GM18951 (cell line): ENCODE data around the gene CEP120.

Experiments
- POLR2A ChIP-seq: IDR thresholded peaks from 4 replicates; pipeline ENCODE4 v1.6.1; 2011; ENCODE audit warnings: mild to moderate bottlenecking; ENCODE audit not compliant: insufficient read length, insufficient read depth; ENCODE audit errors: extremely low read depth
- in situ Hi-C: fragments of 300-500 bp; cut with MboI; formaldehyde crosslinking; loops from one replicate; pipeline ENCODE4 v1.12.0; 2022; ENCODE audit warnings: low sequenced_read_pairs, mixed read lengths, inconsistent platforms; ENCODE audit not compliant: unreplicated experiment

Gene CEP120

GRCh38 chr5:123429221-123429954 is 6.2 kb upstream of the CEP120 start:
- in situ Hi-C loops, result no loop called here
- no peak for TF ChIP-seq POLR2A

- in situ Hi-C loops, result no loop called here
- TF ChIP-seq POLR2A, result no peak
Observed at GRCh38 chr5:123428521-123429220, 5.5 kb upstream of the CEP120 start.

GRCh38 chr5:123427281-123427680 is 4.1 kb upstream of the CEP120 start:
- in situ Hi-C loops, result no loop called here
- no peak for TF ChIP-seq POLR2A

GRCh38 chr5:123425431-123425830 is 2.2 kb upstream of the CEP120 start:
- TF ChIP-seq POLR2A, result no peak
- in situ Hi-C loops, result no loop called here

GRCh38 chr5:123422433-123423277 is 548 bp downstream of the CEP120 start:
- in situ Hi-C loops, result loop anchor here (25.0 kb wide), 1 partner anchor 190 kb away; no protein-coding TSS in a partner anchor
- no peak for TF ChIP-seq POLR2A

GRCh38 chr5:123421773-123422172 is 1.4 kb downstream of the CEP120 start:
- no peak for TF ChIP-seq POLR2A
- in situ Hi-C loops, result loop anchor here (25.0 kb wide), 1 partner anchor 191 kb away; no protein-coding TSS in a partner anchor

GRCh38 chr5:123414974-123415373 is 8.2 kb downstream of the CEP120 start:
- no peak for TF ChIP-seq POLR2A
- in situ Hi-C loops, result loop anchor here (25.0 kb wide), 1 partner anchor 197 kb away; no protein-coding TSS in a partner anchor

GRCh38 chr5:123412206-123412605 is 11.0 kb downstream of the CEP120 start:
- in situ Hi-C loops, result loop anchor here (25.0 kb wide), 1 partner anchor 200 kb away; no protein-coding TSS in a partner anchor
- TF ChIP-seq POLR2A, result no peak

- in situ Hi-C loops, result loop anchor here (25.0 kb wide), 1 partner anchor 210 kb away; no protein-coding TSS in a partner anchor
Observed at GRCh38 chr5:123401999-123402398, 21.2 kb downstream of the CEP120 start.

GRCh38 chr5:123401320-123401719 is 21.9 kb downstream of the CEP120 start:
- TF ChIP-seq POLR2A, result no peak
- in situ Hi-C loops, result loop anchor here (25.0 kb wide), 1 partner anchor 211 kb away; no protein-coding TSS in a partner anchor

- in situ Hi-C loops, result loop anchor here (25.0 kb wide), 1 partner anchor 211 kb away; no protein-coding TSS in a partner anchor
Observed at GRCh38 chr5:123400870-123401291, 22.3 kb downstream of the CEP120 start.

GRCh38 chr5:123398058-123398733 is 25.0 kb downstream of the CEP120 start:
- no peak for TF ChIP-seq POLR2A
- in situ Hi-C loops, result no loop called here
